Measurements from ENCODE around the gene TNIP2.

DNA sequence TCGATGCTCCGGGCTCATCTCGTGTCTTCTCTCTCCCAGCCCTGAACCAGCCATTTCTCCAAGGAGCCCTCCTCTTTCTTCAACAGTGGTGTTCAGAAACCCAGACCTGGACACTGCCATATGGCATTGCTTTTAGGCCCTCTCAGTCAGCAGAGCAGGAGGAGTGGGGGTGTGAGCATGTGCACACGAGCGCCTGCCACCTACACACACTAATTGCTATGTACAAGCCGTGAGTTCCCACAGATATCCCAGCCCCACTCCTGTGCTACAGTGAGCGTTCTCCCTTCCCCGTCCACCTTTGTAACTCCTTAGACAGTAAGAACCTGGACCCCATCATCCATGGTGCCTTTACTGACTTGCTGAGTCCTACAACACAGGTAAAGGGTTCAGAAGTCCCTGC is 53.8 kb downstream of the TNIP2 start:
- TF ChIP-seq, protein P1, sequence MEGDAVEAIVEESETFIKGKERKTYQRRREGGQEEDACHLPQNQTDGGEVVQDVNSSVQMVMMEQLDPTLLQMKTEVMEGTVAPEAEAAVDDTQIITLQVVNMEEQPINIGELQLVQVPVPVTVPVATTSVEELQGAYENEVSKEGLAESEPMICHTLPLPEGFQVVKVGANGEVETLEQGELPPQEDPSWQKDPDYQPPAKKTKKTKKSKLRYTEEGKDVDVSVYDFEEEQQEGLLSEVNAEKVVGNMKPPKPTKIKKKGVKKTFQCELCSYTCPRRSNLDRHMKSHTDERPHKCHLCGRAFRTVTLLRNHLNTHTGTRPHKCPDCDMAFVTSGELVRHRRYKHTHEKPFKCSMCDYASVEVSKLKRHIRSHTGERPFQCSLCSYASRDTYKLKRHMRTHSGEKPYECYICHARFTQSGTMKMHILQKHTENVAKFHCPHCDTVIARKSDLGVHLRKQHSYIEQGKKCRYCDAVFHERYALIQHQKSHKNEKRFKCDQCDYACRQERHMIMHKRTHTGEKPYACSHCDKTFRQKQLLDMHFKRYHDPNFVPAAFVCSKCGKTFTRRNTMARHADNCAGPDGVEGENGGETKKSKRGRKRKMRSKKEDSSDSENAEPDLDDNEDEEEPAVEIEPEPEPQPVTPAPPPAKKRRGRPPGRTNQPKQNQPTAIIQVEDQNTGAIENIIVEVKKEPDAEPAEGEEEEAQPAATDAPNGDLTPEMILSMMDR (IDR thresholded peaks at IDR 0.05 in 8 of 11, conservative IDR thresholded peaks at IDR 0.05 in 3 of 11), result no peak
- no peak for TF ChIP-seq POLR2A (IDR thresholded peaks at IDR 0.05)

Data from spleen (tissue), 7 donors.